GM08714 (cell line): ENCODE data around the gene DYNLT1.
"Not testable (repeated sequence)": the region's sequence is repeated elsewhere in the genome, so short reads cannot be mapped to it uniquely, and the experiment has no call there.

Experiments used
- H3K4me3 ChIP-seq: fragments of 200-500 bp; sonication (Bioruptor generic); 2 replicates; pipeline ENCODE4 v1.5.1; 2014; ENCODE audit warnings: mild to moderate bottlenecking, low read length, inconsistent platforms
- ZNF274 ChIP-seq: IDR thresholded peaks from 2 replicates; pipeline ENCODE4 v1.6.1; 2012; ENCODE audit warnings: mild to moderate bottlenecking, low read depth, low read length

DYNLT1 gene

GRCh38 chr6:158644231-158645063 lies at the start of gene DYNLT1:
TSS of gene DYNLT1 (minus strand) at chr6:158644743. CDS start at chr6:158644708, 35 bp downstream.
- peak within 1 kb of the TSS; percentile 89 for H3K4me3 ChIP-seq
- no peak for TF ChIP-seq ZNF274

- TF ChIP-seq ZNF274 = no peak
- no peak overlapping the region for H3K4me3 ChIP-seq
Observed at GRCh38 chr6:158688860-158689259, 44.3 kb upstream of the DYNLT1 start.

GRCh38 chr6:158687506-158687905 lies 43.0 kb upstream of the DYNLT1 start:
- H3K4me3 ChIP-seq = no peak overlapping the region
- no peak for TF ChIP-seq ZNF274

GRCh38 chr6:158686791-158687381 lies 42.3 kb upstream of the DYNLT1 start:
- no peak for TF ChIP-seq ZNF274
- H3K4me3 ChIP-seq = no peak overlapping the region

DNA sequence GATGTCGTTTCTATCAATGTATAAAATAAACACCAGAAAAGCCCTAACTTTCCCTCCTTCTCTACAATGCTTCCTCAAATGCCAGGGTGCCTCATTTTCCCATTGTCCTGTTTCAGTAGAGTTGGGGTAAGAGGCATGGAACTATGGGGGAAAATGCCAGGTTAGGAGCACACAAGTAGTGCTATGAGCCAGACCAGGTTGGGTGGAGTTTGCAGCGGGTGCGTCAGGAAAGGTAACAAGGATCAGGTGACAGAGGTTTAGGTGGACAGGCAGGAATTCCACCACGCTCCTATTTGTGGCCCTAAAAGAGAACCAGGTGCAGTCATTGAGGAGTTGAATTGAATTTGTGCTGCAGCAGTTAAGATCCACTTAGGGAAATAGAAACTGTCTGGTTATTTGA lies 41.8 kb upstream of the DYNLT1 start:
- no peak overlapping the region for H3K4me3 ChIP-seq
- no peak for TF ChIP-seq ZNF274

DNA sequence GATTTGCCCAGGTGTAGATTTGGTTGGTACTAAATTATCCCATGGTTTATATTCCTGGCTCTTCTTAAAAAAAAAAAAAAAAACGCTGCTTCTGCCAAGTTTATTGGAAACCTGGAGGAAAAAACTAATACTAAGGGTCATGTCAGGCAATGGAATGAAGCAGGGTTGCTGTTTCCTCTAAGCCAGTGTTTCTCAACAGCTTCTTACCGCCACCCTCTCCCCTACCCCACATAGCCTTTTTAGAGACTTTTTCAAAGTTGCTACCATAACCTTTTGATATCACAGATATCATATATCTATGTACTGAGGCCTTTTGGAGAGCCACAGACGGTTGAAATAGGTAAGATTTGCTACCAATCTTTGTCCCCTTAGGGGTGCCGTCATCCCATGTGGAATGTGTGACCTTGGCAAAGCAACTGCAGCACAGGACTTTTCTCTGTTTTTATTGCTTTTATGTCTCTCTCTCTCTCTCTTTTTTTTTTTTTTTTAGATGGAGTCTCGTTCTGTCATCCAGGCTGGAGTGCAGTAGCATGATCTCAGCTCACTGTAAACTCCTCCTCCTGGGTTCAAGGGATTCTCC lies 40.3 kb upstream of the DYNLT1 start:
- H3K4me3 ChIP-seq = no peak overlapping the region
- no peak for TF ChIP-seq ZNF274

GRCh38 chr6:158684311-158684710 lies 39.8 kb upstream of the DYNLT1 start:
- TF ChIP-seq ZNF274 = no peak
- no peak overlapping the region for H3K4me3 ChIP-seq

- TF ChIP-seq ZNF274 = no peak
- H3K4me3 ChIP-seq = no peak overlapping the region
Observed at GRCh38 chr6:158680481-158680880, 35.9 kb upstream of the DYNLT1 start.

GRCh38 chr6:158680015-158680414 lies 35.5 kb upstream of the DYNLT1 start:
- TF ChIP-seq ZNF274 = no peak

GRCh38 chr6:158677906-158678578 lies 33.5 kb upstream of the DYNLT1 start:
- no peak overlapping the region for H3K4me3 ChIP-seq
- TF ChIP-seq ZNF274 = no peak

More at GRCh38 chr6:158680015-158680414, 35.5 kb upstream of the DYNLT1 start:
- no peak overlapping the region for H3K4me3 ChIP-seq

GRCh38 chr6:158677094-158677493 lies 32.6 kb upstream of the DYNLT1 start:
- H3K4me3 ChIP-seq = not testable (repeated sequence)

- H3K4me3 ChIP-seq = no peak overlapping the region
- TF ChIP-seq ZNF274 = no peak
Observed at GRCh38 chr6:158674342-158675131, 30.0 kb upstream of the DYNLT1 start.

DNA sequence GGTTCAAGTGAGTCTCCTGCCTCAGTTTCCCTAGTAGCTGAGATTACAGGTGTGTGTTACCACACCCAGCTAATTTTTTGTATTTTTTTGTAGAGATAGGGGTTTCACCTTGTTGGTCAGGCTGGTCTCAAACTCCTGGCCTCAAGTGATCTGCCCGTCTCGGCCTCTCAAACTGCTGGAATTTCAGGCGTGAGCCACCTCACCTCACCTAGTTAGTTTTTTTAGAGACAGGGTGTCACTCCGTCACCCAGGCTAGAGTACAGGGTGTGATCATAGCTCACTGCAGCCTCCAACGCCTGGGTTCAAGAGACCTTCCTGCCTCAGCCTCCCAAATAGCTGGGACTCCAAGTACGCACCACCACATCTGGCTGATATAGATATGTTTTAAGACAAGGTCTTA lies 28.2 kb upstream of the DYNLT1 start:
- no peak for TF ChIP-seq ZNF274
- no peak overlapping the region for H3K4me3 ChIP-seq

- not testable (repeated sequence) for H3K4me3 ChIP-seq
Observed at GRCh38 chr6:158672119-158672518, 27.6 kb upstream of the DYNLT1 start.
